ENCODE measurements around the gene GIPC2. TPM values are rescaled to one million over a fixed set of nuclear protein-coding genes. Genes with fewer than 3 reads are reported as not detected.
A peak's percentile ranks its signal among the peaks of the same experiment; 100 is the strongest.

The GIPC2 gene
- total and polyA plus RNA-seq, 2 of the 4 experiments (the other 2 are of a cell fraction): 0.07 to 0.18 TPM

- no peak for TF ChIP-seq SMC3 (IDR thresholded peaks at IDR 0.05; ENCODE audit: low read depth, low read length)
- TF ChIP-seq CEBPB (IDR thresholded peaks at IDR 0.05; ENCODE audit: low read depth, low read length): peak; percentile 89
- Histone ChIP-seq H4K8ac (ENCODE audit: low read depth in 2 of 2, low read length in 2 of 2) (no peak overlapping the region), H3K79me1 (ENCODE audit: low read depth in 1 of 2, low read length in 2 of 2) (no peaks in the 10 kb centered on the region), H3K23ac (ENCODE audit: low read depth, low read length) (no peak overlapping the region), H3K36me3 (ENCODE audit: control insufficient read depth, insufficient read depth, low read length) (no peaks in the 10 kb centered on the region), H2BK20ac (ENCODE audit: low read depth, low read length) (no peak overlapping the region), H2BK120ac (ENCODE audit: low read depth, low read length) (no peak overlapping the region), H3K4me1 (ENCODE audit: control insufficient read depth, insufficient read depth, low read length) (no peaks in the 10 kb centered on the region), H3K4me3 (ENCODE audit: insufficient read depth, low read depth, low read length) (no peak overlapping the region), H3K9ac (ENCODE audit: low read depth, low read length) (no peak overlapping the region), H4K91ac (ENCODE audit: insufficient read depth, low read depth, low read length) (no peak overlapping the region), H2AK5ac (ENCODE audit: low read depth, low read length) (no peak overlapping the region), H3K56ac (ENCODE audit: extremely low read depth, insufficient read depth, low read length) (no peak overlapping the region), H3K27me3 (ENCODE audit: control insufficient read depth, insufficient read depth, low read length) (no peaks in the 10 kb centered on the region), H3K27ac (ENCODE audit: insufficient read depth, low read length) (no peak overlapping the region), H3K14ac (replicated peaks; ENCODE audit: low read depth, low read length) (no peak overlapping the region), H3K9me3 (ENCODE audit: control insufficient read depth, insufficient read depth, low read length) (no peaks in the 10 kb centered on the region), H3K4ac (ENCODE audit: low read depth, low read length) (no peak overlapping the region), H2BK15ac (ENCODE audit: low read depth, low read length) (no peak overlapping the region), H3K18ac (ENCODE audit: low read depth, low read length) (no peak overlapping the region), H2AFZ (replicated peaks; ENCODE audit: low read length, poor library complexity) (no peak overlapping the region), H2BK5ac (ENCODE audit: low read depth, low read length, poor library complexity, severe bottlenecking) (no peak overlapping the region), H2AK9ac (replicated peaks; ENCODE audit: low read depth, low read length, poor library complexity) (no peak overlapping the region), H4K5ac (ENCODE audit: low read depth, low read length) (no peak overlapping the region), H3K4me2 (ENCODE audit: low read depth, low read length) (no peak overlapping the region), H4K20me1 (ENCODE audit: insufficient read depth, low read length) (no peaks in the 10 kb centered on the region), H3K9me1 (ENCODE audit: insufficient read depth, low read length) (no peaks in the 10 kb centered on the region)
- in situ Hi-C loops (cut with MboI; ENCODE audit: low sequenced_read_pairs): no loop called here
- ATAC-seq (ENCODE audit: low read depth) (no peak), DNase-seq (peak; percentile 25)
- BruUV-seq (replicated peaks): no TSS peak
- no CpG with 5 or more reads among the region's 2 CpGs for WGBS, 2 experiments (ENCODE audit: extremely low coverage in 2 of 2, insufficient read length in 1 of 2)
- ChIA-PET POLR2A (ENCODE audit: unreplicated experiment) (no interaction called here), CTCF (no interaction called here)
- dilution Hi-C loops (cut with HindIII; ENCODE audit: low sequenced_read_pairs, unreplicated experiment): no loop called here
- intact Hi-C loops (cut with micrococcal nuclease): no loop called here
These were observed 10.6 kb upstream of the GIPC2 start for GRCh38 chr1:78035121-78035520.

Data from IMR-90 (cell line).